Raji (cell line): ENCODE measurements around the gene IGIP.

Experiments
- POLR2A ChIP-seq: IDR thresholded peaks from 2 replicates; pipeline ENCODE4 v1.6.1; 2011; ENCODE audit warnings: low read depth, low read length, control low read depth; ENCODE audit not compliant: insufficient read depth

The IGIP gene

GRCh38 chr5:140108093-140109017 lies 17.4 kb upstream of the IGIP start:
- TF ChIP-seq POLR2A, result peak; percentile 29

- TF ChIP-seq POLR2A, result no peak
Measured at GRCh38 chr5:140109018-140109758, 16.5 kb upstream of the IGIP start.

GRCh38 chr5:140109759-140110645 lies 15.7 kb upstream of the IGIP start:
- TF ChIP-seq POLR2A, result no peak

- no peak for TF ChIP-seq POLR2A
Measured at GRCh38 chr5:140110646-140110957, 15.1 kb upstream of the IGIP start.

- no peak for TF ChIP-seq POLR2A
Measured at GRCh38 chr5:140111011-140111858, 14.5 kb upstream of the IGIP start.

GRCh38 chr5:140111859-140112551 lies 13.7 kb upstream of the IGIP start:
- TF ChIP-seq POLR2A, result no peak

GRCh38 chr5:140112685-140113179 lies 13.0 kb upstream of the IGIP start:
- TF ChIP-seq POLR2A, result no peak

GRCh38 chr5:140113180-140113698 lies 12.5 kb upstream of the IGIP start:
- no peak for TF ChIP-seq POLR2A

GRCh38 chr5:140113699-140114263 lies 12.0 kb upstream of the IGIP start, which contains the start of gene PURA:
PURA (plus strand) TSS chr5:140114109; CDS start chr5:140114182, 73 bp downstream.
- TF ChIP-seq POLR2A, result peak; percentile 80

- no peak for TF ChIP-seq POLR2A
Measured at GRCh38 chr5:140114341-140115185, 11.2 kb upstream of the IGIP start.

GRCh38 chr5:140115186-140115500 lies 10.6 kb upstream of the IGIP start:
- no peak for TF ChIP-seq POLR2A

- TF ChIP-seq POLR2A, result no peak
Measured at GRCh38 chr5:140116716-140117115, 9.0 kb upstream of the IGIP start.
